22Rv1 (cell line): ENCODE measurements around the gene A2M.
A peak's percentile ranks its signal among the peaks of the same experiment; 100 is the strongest.

Source experiments
- H3K27ac ChIP-seq: fragments of 450-650 bp; 2 replicates; pipeline ENCODE4 v1.5.1; 2017
- CTCF ChIP-seq: fragments of 450-650 bp; IDR thresholded peaks from 2 replicates; pipeline ENCODE4 v1.5.1; 2017; ENCODE audit warnings: mild to moderate bottlenecking
- ZFX ChIP-seq: fragments of 450-650 bp; IDR thresholded peaks from 2 replicates; pipeline ENCODE4 v1.6.1; 2017; ENCODE audit warnings: antibody characterized with exemption, borderline replicate concordance

A2M gene

GRCh38 chr12:9048930-9049329 lies 66.8 kb downstream of the A2M start:
- no peak overlapping the region for H3K27ac ChIP-seq
- no peak for TF ChIP-seq CTCF
- TF ChIP-seq ZFX, result no peak

GRCh38 chr12:9047105-9047504 lies 68.6 kb downstream of the A2M start:
- no peak overlapping the region for H3K27ac ChIP-seq
- TF ChIP-seq CTCF, result no peak
- no peak for TF ChIP-seq ZFX

GRCh38 chr12:9043766-9044165 lies 72.0 kb downstream of the A2M start:
- TF ChIP-seq CTCF, result no peak
- TF ChIP-seq ZFX, result no peak
- no peak overlapping the region for H3K27ac ChIP-seq

GRCh38 chr12:9041321-9041720 lies 74.4 kb downstream of the A2M start:
- TF ChIP-seq ZFX (no peak), CTCF (no peak)
- no peak overlapping the region for H3K27ac ChIP-seq

GRCh38 chr12:9040484-9041186 lies 75.1 kb downstream of the A2M start:
- no peak overlapping the region for H3K27ac ChIP-seq
- TF ChIP-seq CTCF (no peak), ZFX (no peak)

- TF ChIP-seq ZFX, result no peak
- peak; percentile 94 for TF ChIP-seq CTCF
Observed at GRCh38 chr12:9039397-9039977, 76.2 kb downstream of the A2M start.

GRCh38 chr12:9037431-9037830 lies 78.3 kb downstream of the A2M start:
- no peak overlapping the region for H3K27ac ChIP-seq
- TF ChIP-seq CTCF (no peak), ZFX (no peak)

More at GRCh38 chr12:9039397-9039977, 76.2 kb downstream of the A2M start:
- no peak overlapping the region for H3K27ac ChIP-seq
